Fibroblast of skin of right quadriceps (primary cell): ENCODE measurements around the gene IFFO2.

Experiments used
- DNase-seq: peaks from one replicate; pipeline ENCODE4 v3.0.0-alpha.2; 2013

The IFFO2 gene

DNA sequence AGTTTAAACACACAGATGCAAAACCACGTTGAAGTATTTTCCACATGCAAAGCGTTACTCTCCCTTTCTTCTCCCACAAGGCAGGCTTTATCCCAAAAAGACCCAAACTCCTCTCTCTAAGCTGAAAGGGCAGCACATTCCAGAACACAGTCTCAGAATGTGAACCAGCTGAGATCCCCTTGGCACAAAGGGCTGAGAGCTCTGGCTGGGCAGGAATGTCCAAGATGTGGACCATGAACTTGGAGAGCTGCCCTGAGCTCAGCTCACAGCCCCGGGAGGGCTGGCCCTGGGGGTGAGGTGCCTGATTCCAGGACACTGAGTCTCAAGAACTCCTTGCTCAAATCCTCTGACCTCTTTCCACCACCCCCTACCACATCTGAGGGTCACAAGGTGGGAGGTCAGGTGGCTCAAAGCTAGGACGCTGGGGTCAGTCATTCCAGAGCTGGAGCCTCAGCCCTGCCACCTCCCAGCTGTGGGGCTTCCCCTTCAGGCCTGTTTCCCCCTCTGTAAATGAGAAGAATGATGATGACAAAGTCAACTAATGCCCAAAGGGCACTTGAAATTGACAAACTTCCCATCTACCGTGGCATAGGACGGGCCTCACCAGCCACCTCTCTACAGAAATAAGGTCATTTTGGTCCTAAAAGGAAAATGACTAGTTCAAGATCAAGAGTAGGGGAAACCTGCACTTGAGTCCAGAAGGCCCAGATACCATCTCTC, 65.6 kb downstream of the IFFO2 start:
- no peak for DNase-seq

DNA sequence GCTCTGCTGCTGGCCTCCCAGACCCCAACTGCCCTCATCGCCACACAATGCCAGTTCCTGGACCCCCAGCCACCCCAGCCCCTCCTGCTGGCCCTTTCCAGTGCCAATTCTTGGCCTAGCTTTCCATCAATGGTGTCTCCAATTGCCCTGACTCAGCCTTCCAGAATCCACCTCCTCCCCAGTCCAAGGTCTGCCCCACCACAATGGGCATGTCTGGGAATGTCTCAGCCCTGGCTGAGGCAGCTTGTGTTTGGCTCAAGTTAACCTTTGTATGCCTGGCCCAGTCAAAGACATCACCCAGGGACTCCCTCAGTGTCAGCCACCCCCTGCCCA, 70.5 kb downstream of the IFFO2 start:
- peak; percentile 42 for DNase-seq

DNA sequence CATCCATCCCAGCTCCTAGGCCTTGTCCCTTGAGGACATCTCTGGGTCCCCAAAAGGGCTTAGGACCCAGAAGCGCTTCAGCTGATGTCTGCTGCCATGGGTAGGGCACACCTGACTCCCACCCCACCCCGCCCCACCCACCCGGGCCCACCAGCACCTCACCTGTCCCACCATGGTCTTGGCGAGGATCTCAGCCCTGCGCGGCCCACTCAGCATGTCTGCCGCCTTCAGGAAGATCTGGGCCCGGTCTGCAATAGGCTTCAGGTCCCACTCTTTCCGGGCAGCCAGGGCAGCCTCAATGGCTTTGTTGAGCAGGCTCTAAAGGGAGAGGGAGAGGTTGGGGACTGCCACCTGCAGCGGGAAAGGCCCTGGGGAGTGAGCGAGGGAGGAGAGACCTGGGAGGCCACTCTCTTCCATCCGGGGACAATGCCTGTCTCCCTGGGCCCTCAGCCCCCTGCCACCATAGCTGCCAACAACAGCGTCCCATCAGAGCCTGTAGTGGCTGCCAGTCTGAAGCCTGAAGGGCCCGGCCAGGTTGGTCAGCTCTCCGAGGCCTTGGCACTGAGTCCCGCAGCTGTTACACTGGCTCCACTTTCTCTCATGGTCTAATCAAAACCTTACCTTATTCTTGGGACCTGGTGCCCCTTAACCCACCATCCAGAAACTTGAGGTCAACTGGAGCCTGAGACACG, 71.0 kb downstream of the IFFO2 start:
- no peak for DNase-seq

DNA sequence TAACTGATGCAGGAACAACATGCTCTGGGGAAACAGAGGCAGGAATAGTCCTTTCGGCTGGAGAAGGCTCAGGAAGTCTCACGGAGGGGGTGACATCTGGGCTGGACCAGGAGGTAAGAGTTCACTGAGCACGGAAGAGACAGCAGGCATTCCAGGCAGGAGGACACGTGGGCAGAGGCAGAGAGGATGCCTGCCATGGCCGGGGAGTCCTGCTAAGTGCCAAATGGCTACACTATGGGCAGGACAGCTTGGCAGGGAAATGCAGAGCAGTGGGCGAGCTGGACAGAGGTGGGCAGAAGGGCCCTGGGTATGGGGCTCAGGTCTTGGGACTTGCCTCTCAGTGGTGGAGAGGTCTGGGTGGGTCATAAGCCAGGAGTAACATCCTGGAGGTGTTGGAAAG, 71.7 kb downstream of the IFFO2 start:
- no peak for DNase-seq

DNA sequence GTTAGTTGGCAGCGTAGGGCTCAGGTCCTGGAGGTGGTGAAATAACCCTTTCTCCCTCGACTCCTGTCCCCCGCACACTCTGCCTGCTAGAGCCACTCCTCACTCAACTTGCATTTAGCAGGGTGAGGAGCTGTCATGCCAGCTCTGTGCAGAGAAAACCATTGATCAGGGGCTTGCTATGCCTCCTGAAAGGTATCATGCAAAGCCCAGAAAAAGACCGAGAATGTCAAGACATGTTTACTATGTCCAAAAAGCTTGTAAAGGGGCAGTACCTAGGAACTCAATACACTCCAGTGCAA, 72.1 kb downstream of the IFFO2 start:
- no peak for DNase-seq

DNA sequence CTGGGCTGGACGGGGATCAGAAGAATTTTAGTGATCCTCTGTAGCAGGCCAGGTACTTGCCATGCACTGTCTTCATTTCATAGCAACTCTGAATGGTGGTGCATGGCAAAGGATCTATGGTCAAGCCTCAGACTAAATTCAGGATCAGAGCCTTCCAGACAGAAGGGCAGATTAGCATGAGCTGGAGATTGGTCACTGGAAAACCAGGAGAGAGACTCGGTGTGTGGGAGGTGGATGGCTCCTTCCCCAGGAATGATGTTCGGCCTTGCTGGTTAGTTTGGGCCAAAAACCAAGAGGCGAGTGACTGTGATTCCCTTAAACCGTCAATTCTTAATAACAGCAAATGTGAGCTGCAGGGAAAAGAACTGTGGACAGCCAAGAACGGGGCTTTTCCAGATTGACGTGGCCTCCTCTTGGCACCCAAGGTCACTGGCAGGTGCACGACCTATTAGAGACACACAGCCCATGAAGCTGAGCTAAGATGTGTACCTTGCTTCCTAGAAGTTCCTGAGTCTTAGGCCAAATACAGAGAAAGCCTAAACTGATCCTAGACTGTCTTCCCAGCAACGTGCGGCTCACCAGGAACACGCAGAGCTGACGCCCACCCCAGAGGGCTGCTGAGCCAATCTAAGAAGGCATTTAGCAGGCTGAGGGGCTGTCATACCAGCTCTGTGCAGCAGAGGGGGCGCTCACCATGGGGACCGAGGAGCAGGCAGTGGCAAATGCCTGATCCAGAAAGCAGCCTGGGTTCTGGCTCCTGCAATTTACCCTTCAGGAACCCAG, 72.6 kb downstream of the IFFO2 start:
- peak; percentile 56 for DNase-seq

DNA sequence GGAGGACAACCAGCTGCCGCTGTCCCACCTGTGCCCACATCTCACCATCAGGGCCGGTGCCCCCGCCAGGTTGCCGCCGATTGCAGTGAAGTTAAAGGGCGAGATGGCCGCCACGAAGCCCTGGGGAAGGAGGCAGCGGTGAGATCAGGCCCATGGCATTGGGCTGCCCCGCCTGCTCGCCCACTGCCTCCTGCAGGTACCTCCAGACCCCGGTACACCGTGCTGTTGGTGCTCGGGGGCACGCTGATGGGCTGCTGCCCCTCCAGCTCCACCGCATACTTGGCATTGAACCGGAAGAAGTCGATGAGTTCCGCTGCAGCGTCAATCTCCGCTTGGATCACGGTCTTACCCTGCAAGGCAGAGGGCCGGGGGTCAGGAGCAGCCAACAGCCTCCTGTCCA, 73.4 kb downstream of the IFFO2 start:
- no peak for DNase-seq

DNA sequence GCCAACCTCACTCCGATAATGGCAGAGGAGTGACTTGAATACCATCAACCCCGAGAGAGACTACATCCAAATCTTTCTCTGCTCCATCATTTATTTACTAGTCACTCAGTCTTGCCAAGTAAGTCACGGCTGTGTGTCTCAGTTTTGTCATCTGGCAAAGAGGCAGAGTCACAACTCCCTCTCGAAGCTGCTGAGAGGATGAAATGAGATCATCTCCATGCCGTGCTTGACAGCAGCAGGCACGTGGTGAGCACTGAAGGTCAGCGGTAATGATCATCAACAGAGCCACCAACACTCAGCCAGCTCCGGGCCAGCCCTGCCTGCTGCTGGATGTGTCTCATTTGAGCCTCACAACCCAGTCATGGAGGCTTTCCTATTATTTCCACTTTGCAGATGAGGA, 74.0 kb downstream of the IFFO2 start:
- no peak for DNase-seq

DNA sequence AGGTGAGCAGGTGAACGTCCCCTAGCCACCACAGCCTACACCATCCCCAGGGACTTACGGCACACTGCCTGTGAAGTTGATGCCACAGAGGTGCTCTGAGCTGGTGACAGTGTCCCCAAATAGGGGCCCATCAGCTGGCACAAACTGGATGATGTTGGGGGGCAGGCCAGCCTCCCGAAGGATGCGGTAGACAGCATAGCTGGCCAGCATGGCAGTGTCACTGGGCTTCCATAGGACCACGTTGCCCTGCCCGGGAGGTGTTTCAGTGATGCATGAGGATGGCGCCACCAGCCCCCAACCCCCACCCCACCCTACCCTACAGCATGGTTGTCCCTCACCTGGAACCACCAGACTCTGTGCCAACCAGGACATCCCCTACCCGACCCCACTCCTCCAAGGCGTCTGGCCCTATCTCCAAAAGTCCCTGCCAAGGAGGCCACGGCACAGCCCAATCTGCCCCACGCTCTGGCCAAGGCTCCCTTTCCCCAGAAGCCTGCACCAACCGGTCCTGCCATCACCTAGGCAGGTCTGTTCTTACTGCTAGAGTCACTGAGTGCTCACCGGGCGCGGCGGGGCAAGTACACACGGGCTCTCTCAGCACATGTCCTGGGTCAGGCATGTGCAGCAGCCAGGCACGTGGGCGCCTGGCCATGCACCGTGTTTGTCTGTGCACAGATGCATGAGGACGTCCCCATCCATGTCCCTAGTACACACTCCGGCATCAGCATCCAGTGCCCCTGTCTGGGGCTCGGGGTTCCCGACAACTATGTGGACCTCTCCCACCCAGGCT, 74.6 kb downstream of the IFFO2 start:
- no peak for DNase-seq

DNA sequence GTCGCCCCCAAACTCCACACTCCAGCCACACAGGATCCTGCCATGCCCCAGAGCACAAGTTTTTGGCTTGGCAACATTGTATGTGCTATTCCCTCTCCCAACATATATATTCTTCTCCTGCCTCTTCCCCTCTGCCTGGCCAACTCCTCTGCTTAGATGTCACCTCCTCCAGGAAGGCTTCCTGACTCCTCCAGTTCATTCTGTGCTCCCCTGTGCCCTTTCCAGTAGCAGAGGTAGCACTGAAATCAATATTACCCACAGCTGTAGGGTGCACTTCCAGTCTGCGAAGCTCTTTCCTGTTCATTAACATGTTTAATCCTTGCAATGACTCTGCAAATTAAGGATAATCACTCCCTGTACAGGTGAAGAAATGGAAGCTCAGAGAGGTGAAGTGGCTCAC, 75.3 kb downstream of the IFFO2 start:
- DNase-seq, result no peak

DNA sequence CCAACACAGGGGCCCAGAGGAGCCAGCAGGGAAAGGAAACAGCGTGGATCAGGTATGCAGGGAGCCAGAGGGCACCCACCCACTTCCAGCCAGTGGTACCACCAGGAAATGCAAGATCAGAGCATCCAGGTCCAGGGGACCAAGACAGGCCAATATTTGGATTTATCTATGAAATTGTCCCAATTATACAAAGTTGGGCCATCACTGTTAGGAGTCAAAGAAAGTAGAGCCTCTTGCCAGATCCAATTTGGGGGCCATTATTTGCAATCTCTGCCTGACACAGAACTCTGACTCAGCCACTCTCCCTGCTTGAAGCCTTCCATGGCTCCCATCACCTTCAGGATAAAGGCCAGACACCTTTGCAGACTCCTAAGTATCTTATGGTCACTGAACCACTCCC, 75.9 kb downstream of the IFFO2 start:
- no peak for DNase-seq

DNA sequence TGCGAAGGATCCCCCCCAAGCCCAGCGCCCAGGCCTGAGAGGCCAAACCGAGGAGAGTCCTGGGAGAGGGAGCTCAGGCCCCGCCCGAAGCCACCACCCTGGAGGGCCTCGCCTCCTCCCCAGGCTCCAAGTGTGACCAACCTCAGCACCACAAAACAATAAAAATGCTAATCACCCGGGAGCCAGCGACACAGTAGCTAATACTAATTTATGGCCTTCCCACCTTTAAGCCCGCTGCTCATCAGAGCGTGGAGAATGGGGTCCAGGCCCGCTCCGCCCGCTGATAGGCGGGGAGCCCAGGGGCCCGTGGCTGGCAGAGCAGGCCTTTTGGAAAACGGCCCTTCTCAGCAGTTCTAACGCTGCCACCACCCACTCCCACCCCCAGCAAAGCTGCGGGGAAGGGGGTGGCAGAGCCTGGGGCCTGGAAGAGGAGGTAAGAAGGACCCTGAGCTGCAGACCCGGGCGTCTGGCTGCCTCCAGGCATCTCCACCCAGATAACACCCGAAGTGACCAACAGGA, 76.6 kb downstream of the IFFO2 start:
- DNase-seq, result no peak

DNA sequence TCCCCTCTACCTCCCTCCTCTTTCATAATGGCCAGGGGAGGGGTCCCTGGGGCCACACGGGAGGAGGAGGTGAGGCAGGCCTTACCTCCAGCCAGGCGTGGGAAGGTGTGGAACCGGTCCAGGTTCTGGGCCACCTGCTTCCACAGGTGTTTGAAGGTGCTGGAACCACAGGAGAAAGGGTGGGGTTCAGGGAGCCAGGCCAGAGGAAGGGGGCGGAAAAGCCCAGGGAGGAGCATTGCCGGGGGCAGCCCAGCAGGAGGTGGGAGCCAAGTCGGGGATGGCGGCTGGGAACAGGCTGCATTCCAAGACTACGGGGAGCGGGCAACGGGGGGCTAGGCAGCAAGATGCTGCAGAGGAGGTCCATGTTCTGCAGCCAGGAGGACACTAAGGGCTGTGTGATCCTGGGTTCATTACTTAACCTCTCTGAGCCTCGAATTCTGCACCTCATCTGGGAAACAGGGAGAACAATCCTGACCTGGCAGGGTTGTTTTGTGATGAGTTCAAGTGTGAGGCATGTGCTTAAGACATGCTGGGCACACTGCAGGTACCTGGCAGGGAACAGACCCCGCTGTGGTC, 77.2 kb downstream of the IFFO2 start:
- DNase-seq, result no peak

DNA sequence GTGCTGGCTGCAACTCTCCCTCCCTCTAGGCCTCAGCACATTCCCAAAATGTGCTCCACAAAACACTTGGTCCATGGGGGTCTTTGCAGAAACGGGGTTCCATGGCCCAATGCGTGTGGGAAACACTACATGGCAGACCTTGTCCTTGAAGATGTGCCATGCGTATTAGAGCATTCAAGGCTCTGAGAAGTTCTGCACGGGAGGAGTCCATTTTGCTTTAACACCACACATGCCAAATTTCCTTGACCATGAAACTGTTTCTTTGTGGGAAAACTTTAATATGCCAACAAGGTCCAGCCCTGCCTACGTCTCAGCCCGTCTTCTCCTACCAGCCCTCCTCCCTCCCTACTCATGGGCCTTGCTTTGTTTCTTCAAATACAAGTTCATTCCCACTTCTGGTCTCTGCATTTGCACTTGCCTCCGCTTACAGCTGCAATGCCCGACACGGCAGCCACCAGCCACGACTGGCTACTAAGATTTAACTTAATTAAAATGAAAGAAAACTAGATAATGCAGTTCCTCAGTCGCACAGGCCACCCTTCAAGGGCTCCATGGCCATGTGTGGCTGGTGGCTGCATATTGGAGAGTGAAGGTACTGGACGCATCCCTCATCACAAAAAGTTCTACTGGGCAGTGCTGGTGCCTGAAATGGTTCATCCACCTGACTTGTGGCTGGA, 77.8 kb downstream of the IFFO2 start:
- no peak for DNase-seq

DNA sequence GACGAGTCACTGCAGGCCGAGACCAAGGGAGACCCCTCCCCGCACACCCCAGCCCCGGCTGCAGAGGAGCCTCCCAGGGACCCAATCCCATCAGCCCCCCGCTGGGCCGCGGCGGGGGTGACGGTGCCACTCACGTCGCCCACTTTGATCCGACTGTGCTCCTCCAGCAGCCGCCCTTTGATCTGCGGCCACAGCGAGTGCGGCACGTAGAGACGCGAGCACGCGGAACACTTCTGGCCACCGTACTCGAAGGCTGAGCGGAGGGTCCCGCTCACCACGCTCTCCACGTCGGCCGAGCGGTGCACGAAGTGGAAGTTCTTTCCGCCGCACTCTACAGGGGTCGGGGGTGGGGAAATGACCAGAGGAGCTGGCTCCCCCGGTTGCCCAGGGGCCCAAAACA, 79.2 kb downstream of the IFFO2 start:
- DNase-seq, result no peak

DNA sequence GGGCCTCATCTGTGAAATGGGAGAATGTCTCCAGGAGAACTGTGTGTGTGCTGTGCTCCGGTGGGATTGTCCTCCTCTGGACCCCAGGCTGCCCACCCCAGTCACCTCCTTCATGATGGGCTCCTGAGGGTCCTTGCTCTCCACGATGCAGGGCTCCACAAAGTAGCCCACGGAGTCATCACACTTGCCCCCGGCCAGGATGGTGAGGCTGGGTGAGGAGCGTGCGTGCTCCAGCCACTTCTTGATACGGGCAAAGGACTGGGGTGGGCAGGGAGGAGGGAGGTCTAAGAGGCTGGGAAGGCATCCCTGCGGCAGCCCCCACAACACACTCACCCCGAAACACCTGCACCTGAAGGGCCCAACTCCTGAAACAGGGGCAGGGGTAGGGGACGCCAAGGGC, 80.3 kb downstream of the IFFO2 start:
- no peak for DNase-seq

DNA sequence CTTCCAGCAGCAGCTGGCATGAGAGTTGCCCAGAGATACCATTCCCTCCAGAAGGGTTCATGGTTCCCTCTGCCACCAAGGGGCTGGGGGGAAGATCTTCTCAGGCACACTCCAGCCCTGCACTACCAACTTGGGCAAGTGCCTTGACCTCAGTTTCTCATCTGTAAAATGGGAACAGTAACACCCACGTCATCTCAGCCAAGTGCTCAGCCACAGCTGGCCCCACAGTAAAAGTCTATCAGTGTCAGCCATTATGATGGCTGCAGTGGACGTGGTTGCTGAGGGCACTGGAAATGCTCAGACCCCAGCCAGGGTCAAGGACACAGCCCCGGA, 80.7 kb downstream of the IFFO2 start:
- DNase-seq, result no peak

DNA sequence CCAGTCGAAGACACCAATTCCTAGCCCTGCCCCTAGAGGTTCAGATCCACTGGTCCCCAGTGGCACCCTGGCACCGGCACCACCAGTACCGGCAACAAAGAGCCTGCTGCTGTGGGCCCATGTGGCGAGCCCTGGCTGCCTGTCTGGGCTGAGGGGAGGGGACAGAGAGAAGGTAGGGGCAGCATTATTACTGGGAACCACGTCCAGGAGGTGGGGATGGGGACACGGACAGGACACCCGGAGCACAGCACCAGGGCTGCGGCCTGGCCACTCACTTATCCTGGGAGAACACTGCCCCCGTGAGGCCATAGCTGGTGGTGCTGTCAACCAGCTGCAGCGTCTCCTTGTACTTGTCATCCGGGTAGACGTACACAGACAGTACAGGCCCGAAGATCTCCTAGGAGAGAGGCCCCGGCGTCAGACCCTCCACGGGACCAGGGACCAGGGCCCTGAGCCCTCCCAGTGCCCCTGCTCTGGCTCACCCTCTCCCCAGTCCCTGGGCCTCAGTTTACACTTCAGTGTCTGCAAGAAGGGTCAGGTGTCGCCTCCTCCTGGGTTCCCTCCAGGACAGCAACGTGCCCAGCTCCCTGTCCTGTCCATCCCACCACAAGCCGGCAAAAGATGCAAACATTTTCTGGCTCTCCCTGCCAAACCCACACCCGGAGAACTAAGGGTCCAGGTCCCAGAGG, 81.2 kb downstream of the IFFO2 start:
- DNase-seq, result peak; percentile 69

DNA sequence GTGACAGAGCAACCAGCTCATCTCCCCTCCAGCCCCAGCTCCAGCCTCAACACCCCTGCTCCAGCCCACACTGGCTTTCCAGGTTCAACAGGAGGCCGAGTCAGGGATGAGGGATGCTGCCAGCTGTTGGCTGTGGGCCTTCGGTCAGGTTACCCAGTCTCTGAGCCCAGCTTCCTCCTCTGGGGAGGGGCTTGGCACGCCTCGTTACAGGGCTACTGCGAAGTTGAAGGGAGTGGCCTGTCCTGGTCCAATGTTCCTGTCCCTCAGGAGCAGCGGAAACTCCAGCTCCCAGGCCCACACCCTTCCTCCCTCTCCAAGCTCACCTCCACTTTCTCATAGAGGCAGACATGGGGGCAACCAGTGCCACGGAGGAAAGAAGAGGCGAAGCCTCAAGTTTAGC, 81.9 kb downstream of the IFFO2 start:
- no peak for DNase-seq

DNA sequence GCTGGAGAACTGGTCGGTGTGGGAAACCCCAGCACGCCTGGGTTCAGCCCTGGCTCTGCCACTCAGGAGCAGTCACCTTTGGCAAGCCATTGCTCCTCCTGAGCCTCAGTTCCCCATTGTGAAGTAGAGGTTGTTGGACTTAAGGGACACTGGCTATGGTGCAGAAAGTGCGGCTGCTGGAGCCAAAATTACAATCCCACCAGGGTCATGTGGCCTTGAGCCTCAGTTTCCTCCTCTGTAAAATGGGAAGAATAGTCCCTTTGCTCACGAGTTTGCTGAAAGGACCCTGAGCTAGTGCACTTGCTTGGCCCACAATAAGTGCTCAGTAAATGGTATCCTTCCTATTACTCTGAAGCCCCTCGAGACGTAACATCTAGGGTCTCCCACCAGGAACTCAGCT, 82.4 kb downstream of the IFFO2 start:
- DNase-seq, result no peak

DNA sequence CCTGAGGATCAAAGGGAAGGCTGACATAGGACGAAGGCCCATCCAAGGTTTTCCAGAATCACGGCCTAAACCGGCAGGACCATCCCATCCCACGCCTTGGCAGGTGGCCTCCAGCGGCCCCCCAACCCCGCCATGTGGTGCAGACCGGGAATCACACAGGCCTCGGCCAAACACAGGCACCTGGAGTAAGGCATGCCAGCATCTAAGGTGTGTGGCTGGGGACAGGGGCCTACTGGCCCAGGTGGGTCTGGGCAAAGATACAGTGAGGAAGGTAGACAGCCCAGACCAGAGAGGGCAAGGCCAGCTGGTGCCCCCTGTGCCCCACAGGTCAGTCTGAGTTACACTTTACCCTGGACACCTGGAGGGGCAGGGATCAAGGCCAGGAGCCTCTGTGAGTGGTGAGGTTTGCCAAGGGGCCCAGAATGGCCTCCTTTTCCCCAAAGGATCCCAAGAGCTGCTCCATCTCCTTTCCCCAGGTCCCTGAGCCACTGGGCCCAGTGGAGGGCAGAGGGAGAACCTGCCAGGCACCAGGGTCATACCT, 84.3 kb downstream of the IFFO2 start:
- no peak for DNase-seq
